ENCODE results near the gene PGAP6. TPM values are rescaled to one million over a fixed set of nuclear protein-coding genes. Genes with fewer than 3 reads are reported as not detected.

The PGAP6 gene
- total and polyA plus RNA-seq, 2 of the 13 experiments (the other 11 are each of a cell fraction or from before 2014, with no cell fraction given), result 52.7 to 136 TPM

GRCh38 chr16:352547-353403, 29.0 kb downstream of the PGAP6 start, which contains the start of gene AXIN1 (continued):
- TF ChIP-seq, protein P1, sequence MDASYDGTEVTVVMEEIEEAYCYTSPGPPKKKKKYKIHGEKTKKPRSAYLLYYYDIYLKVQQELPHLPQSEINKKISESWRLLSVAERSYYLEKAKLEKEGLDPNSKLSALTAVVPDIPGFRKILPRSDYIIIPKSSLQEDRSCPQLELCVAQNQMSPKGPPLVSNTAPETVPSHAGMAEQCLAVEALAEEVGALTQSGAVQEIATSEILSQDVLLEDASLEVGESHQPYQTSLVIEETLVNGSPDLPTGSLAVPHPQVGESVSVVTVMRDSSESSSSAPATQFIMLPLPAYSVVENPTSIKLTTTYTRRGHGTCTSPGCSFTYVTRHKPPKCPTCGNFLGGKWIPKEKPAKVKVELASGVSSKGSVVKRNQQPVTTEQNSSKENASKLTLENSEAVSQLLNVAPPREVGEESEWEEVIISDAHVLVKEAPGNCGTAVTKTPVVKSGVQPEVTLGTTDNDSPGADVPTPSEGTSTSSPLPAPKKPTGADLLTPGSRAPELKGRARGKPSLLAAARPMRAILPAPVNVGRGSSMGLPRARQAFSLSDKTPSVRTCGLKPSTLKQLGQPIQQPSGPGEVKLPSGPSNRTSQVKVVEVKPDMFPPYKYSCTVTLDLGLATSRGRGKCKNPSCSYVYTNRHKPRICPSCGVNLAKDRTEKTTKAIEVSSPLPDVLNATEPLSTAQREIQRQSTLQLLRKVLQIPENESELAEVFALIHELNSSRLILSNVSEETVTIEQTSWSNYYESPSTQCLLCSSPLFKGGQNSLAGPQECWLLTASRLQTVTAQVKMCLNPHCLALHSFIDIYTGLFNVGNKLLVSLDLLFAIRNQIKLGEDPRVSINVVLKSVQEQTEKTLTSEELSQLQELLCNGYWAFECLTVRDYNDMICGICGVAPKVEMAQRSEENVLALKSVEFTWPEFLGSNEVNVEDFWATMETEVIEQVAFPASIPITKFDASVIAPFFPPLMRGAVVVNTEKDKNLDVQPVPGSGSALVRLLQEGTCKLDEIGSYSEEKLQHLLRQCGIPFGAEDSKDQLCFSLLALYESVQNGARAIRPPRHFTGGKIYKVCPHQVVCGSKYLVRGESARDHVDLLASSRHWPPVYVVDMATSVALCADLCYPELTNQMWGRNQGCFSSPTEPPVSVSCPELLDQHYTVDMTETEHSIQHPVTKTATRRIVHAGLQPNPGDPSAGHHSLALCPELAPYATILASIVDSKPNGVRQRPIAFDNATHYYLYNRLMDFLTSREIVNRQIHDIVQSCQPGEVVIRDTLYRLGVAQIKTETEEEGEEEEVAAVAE (CRISPR knock-in tag; IDR thresholded peaks at IDR 0.05; ENCODE audit: borderline replicate concordance), result no peak
- TF ChIP-seq ZNF800 (CRISPR knock-in tag; IDR thresholded peaks at IDR 0.05) (0 out of 2 replicates have a peak, but pooled peaks have one; percentile 45), PTBP1 (IDR thresholded peaks at IDR 0.05; ENCODE audit: low read depth, low read length, poor library complexity, severe bottlenecking) (no peak), MXI1 (IDR thresholded peaks at IDR 0.05; ENCODE audit: borderline replicate concordance, low read depth, low read length) (peak; percentile 67; the same call in 1 of the 3 replicates), ZNF652 (CRISPR knock-in tag; IDR thresholded peaks at IDR 0.05; ENCODE audit: borderline replicate concordance, low read depth) (no peak), PAF1 (CRISPR knock-in tag; IDR thresholded peaks at IDR 0.05) (no peak), TCF12 (IDR thresholded peaks at IDR 0.05) (no peak), TCF12 (CRISPR knock-in tag; IDR thresholded peaks at IDR 0.05) (0 out of 2 replicates have a peak, but pooled peaks have one; percentile 37), ZMYM4 (CRISPR knock-in tag; IDR thresholded peaks at IDR 0.05) (peak; percentile 47; the same call in 1 of the 2 replicates), FOXA3 (CRISPR knock-in tag; IDR thresholded peaks at IDR 0.05) (no peak), CHCHD3 (CRISPR knock-in tag; IDR thresholded peaks at IDR 0.05) (no peak), DMAP1 (CRISPR knock-in tag; IDR thresholded peaks at IDR 0.05) (peak; percentile 60; the same call in 1 of the 2 replicates), MYNN (CRISPR knock-in tag; IDR thresholded peaks at IDR 0.05; ENCODE audit: low read depth) (0 out of 2 replicates have a peak, but pooled peaks have one; percentile 69)
- TF ChIP-seq, protein P2, sequence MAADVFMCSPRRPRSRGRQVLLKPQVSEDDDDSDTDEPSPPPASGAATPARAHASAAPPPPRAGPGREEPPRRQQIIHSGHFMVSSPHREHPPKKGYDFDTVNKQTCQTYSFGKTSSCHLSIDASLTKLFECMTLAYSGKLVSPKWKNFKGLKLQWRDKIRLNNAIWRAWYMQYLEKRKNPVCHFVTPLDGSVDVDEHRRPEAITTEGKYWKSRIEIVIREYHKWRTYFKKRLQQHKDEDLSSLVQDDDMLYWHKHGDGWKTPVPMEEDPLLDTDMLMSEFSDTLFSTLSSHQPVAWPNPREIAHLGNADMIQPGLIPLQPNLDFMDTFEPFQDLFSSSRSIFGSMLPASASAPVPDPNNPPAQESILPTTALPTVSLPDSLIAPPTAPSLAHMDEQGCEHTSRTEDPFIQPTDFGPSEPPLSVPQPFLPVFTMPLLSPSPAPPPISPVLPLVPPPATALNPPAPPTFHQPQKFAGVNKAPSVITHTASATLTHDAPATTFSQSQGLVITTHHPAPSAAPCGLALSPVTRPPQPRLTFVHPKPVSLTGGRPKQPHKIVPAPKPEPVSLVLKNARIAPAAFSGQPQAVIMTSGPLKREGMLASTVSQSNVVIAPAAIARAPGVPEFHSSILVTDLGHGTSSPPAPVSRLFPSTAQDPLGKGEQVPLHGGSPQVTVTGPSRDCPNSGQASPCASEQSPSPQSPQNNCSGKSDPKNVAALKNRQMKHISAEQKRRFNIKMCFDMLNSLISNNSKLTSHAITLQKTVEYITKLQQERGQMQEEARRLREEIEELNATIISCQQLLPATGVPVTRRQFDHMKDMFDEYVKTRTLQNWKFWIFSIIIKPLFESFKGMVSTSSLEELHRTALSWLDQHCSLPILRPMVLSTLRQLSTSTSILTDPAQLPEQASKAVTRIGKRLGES (CRISPR knock-in tag; IDR thresholded peaks at IDR 0.05; ENCODE audit: borderline replicate concordance), result no peak
- TF ChIP-seq, protein P3, sequence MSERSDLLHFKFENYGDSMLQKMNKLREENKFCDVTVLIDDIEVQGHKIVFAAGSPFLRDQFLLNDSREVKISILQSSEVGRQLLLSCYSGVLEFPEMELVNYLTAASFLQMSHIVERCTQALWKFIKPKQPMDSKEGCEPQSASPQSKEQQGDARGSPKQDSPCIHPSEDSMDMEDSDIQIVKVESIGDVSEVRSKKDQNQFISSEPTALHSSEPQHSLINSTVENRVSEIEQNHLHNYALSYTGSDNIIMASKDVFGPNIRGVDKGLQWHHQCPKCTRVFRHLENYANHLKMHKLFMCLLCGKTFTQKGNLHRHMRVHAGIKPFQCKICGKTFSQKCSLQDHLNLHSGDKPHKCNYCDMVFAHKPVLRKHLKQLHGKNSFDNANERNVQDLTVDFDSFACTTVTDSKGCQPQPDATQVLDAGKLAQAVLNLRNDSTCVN (CRISPR knock-in tag; IDR thresholded peaks at IDR 0.05; ENCODE audit: borderline replicate concordance), result no peak
- TF ChIP-seq, protein P4, sequence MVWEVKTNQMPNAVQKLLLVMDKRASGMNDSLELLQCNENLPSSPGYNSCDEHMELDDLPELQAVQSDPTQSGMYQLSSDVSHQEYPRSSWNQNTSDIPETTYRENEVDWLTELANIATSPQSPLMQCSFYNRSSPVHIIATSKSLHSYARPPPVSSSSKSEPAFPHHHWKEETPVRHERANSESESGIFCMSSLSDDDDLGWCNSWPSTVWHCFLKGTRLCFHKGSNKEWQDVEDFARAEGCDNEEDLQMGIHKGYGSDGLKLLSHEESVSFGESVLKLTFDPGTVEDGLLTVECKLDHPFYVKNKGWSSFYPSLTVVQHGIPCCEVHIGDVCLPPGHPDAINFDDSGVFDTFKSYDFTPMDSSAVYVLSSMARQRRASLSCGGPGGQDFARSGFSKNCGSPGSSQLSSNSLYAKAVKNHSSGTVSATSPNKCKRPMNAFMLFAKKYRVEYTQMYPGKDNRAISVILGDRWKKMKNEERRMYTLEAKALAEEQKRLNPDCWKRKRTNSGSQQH (CRISPR knock-in tag; IDR thresholded peaks at IDR 0.05; ENCODE audit: low read depth), result 0 out of 2 replicates have a peak, but pooled peaks have one; percentile 23
